GM12872 (cell line): ENCODE measurements around the gene SMCO1.

Source experiments
- TF ChIP-seq, protein P1 (sequence below): IDR thresholded peaks from 3 replicates; pipeline ENCODE4 v1.5.1; 2011; ENCODE audit warnings: low read depth, mild to moderate bottlenecking, low read length, moderate library complexity; ENCODE audit not compliant: insufficient read depth

Gene SMCO1

DNA sequence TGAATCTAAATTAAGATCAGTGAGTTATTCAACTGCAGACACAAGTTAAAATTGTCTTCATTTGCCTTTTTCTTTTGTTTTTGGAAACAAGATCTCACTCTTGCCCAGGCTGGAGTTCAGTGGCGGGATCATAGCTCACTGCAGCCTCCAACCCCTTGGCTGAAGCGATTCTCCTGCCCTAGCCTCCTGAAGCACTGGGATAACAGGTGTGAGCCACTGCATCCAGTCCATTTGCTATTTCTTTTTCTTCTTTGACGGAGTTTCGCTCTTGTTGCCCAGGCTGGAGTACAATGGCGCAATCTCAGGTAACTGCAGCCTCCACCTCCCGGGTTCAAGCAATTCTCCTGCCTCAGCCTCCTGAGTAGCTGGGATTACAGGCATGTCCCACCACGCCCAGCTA, 21.9 kb downstream of the SMCO1 start:
- TF ChIP-seq, protein P1, sequence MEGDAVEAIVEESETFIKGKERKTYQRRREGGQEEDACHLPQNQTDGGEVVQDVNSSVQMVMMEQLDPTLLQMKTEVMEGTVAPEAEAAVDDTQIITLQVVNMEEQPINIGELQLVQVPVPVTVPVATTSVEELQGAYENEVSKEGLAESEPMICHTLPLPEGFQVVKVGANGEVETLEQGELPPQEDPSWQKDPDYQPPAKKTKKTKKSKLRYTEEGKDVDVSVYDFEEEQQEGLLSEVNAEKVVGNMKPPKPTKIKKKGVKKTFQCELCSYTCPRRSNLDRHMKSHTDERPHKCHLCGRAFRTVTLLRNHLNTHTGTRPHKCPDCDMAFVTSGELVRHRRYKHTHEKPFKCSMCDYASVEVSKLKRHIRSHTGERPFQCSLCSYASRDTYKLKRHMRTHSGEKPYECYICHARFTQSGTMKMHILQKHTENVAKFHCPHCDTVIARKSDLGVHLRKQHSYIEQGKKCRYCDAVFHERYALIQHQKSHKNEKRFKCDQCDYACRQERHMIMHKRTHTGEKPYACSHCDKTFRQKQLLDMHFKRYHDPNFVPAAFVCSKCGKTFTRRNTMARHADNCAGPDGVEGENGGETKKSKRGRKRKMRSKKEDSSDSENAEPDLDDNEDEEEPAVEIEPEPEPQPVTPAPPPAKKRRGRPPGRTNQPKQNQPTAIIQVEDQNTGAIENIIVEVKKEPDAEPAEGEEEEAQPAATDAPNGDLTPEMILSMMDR = no peak

GRCh38 chr3:196492080-196492479, 23.1 kb downstream of the SMCO1 start:
- TF ChIP-seq, protein P1 = no peak

GRCh38 chr3:196489747-196490146, 25.4 kb downstream of the SMCO1 start:
- TF ChIP-seq, protein P1 = no peak

DNA sequence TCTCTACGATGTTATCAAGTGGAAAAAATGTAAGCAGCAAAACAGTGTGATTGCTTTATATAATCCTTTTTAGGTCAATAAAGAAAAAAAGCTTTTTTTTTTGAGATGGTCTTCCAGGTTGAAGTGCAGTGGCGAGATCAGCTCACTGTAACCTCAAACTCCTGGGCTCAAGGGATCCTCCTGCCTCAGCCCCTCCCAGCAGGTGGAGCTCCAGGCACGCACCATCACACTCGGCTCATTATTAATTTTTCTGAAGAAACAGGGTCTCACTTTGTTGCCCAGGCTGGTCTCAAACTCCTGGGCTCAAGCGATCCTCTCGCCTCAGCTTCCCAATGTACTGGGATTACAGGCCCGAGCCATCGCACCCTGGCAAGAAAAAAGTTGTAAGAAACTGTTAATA, 28.9 kb downstream of the SMCO1 start:
- TF ChIP-seq, protein P1 = peak; percentile 54

DNA sequence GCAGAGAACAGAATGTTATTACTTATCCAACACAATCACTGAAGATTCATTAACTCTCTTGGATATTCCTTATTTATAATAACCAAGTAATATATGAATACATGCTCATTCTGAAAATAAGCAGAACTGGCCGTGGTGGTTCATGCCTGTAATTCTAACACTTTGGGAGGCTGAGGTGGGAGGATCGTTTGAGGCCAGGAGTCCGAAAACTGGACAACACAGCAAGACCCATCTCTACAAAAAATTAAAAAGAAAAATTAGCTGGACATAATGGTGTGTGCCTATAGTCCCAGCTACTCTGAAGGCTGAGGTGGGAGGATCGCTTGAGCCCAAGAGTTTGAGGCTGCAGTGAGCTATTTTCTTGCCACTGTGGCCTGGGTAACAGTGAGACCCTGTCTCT, 37.5 kb downstream of the SMCO1 start:
- TF ChIP-seq, protein P1 = no peak

GRCh38 chr3:196472286-196472685, 42.9 kb downstream of the SMCO1 start:
- TF ChIP-seq, protein P1 = no peak

DNA sequence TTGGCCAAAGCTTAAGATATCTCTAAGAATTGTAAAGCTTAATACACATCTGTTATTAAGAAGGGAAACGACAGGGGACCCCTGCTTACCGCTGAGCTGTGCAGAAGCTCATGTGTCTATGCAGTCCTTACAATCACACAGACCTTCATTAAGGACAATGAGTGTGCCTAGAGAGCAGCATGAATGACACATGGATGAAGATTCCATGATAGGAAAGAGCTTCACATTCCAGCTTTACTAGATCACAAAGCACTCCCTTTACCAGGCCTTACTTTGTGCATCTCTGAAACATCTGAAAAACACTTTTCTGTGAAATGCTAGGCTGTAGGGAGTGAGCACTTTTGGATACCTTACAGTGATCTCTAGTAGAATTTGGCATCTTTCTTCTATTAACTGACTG, 43.6 kb downstream of the SMCO1 start:
- TF ChIP-seq, protein P1 = no peak

GRCh38 chr3:196463804-196464203, 51.3 kb downstream of the SMCO1 start:
- TF ChIP-seq, protein P1 = no peak
